ENCODE results near the gene PLCH2. TPM values are rescaled to one million over a fixed set of nuclear protein-coding genes. Genes with fewer than 3 reads are reported as not detected.

PLCH2 gene
- total and polyA plus RNA-seq, 10 of the 15 experiments (the other 5 are each of a cell fraction or from before 2014, with no cell fraction given): 0.03 to 0.73 (median 0.24) TPM; not detected in 3

DNA sequence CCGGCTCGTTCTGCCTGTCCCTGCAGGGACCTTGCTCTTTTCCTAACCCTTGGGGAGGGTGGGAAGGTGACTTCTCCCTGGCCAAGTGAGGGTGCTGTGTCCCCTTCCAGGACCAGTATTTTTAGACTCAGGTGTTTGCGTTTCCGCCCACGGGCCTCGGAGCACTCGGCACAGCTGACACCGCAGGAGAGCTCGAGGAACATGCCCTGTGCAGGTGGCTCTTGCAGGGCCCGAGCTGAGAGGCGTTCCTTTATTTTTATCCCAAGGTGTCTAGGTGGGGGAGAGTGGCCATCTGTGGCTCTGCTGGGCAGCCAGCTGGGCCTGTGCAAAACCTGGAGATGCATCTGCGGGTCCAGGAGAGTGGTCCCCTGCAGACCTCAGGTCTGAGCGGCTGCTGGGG, 16.0 kb downstream of the PLCH2 start (continued):
- TF ChIP-seq, protein P1, sequence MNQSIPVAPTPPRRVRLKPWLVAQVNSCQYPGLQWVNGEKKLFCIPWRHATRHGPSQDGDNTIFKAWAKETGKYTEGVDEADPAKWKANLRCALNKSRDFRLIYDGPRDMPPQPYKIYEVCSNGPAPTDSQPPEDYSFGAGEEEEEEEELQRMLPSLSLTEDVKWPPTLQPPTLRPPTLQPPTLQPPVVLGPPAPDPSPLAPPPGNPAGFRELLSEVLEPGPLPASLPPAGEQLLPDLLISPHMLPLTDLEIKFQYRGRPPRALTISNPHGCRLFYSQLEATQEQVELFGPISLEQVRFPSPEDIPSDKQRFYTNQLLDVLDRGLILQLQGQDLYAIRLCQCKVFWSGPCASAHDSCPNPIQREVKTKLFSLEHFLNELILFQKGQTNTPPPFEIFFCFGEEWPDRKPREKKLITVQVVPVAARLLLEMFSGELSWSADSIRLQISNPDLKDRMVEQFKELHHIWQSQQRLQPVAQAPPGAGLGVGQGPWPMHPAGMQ (IDR thresholded peaks at IDR 0.05; ENCODE audit: borderline replicate concordance): no peak

DNA sequence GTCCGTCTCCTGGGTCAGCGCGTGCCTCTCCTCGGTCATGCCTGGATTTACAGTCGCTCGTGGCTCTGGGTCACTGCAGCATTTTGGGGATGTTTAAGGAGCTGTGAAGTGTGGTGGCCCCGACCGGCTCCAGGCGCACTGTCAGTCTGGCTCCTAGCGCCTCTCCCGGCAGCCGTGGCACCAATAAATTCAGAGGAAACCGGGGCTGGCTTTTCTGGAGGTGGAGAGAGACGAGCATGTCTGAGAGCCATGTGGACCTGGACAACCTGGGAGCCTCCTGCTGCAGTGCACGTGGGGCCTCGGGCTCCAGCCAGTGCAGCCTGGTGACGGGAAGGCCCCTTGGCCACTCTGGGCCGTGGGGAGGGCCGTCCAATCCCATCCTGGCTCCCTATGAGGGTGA, 17.1 kb downstream of the PLCH2 start:
- RAD21 ChIA-PET (ENCODE audit: unreplicated experiment): no interaction called here
- DNase-seq (ENCODE audit: low read depth, low spot score) (no peak), ATAC-seq (no peak), FAIRE-seq (no peak)
- H3K9ac ChIP-seq (ENCODE audit: control insufficient read depth, insufficient read depth, low read length): no peak overlapping the region
- H3K4me1 ChIP-seq (ENCODE audit: control insufficient read depth, insufficient read depth, low read length): peaks cover 10% of the 10 kb centered on the region
- no peaks in the 10 kb centered on the region for H3K79me2 ChIP-seq (ENCODE audit: control insufficient read depth, insufficient read depth, low read length)
- no peak overlapping the region for H3K27ac ChIP-seq (ENCODE audit: control insufficient read depth, insufficient read depth)
- 58% methylated on average over 19 of the region's 19 CpGs for WGBS (ENCODE audit: insufficient coverage, insufficient replicate concordance, low lambda C conversion rate, missing lambda C conversion rate)
- CTCF ChIA-PET: interaction anchor here (1.1 to 1.7 kb wide), 2 partner anchors 31 to 78 kb away, joined by 3 to 8 read pairs; no protein-coding TSS in a partner anchor
- SMC1A ChIA-PET (ENCODE audit: uncharacterized antibody, unreplicated experiment): no interaction called here
- no peak overlapping the region for H2AFZ ChIP-seq (ENCODE audit: control insufficient read depth, low read depth, low read length)
- H3K4me2 ChIP-seq (ENCODE audit: control insufficient read depth, insufficient read depth): no peak overlapping the region
- intact Hi-C loops (cut with micrococcal nuclease; ENCODE audit: unreplicated experiment) (no loop called here), in situ Hi-C loops (cut with MboI) (no loop called here)
- POLR2A ChIA-PET: no interaction called here
- no peaks in the 10 kb centered on the region for H3K36me3 ChIP-seq (ENCODE audit: control insufficient read depth in 2 of 2, insufficient read depth in 2 of 2, low read length in 1 of 2)
- peaks cover 4% of the 10 kb centered on the region; the same call in 1 of the 3 replicates for H3K9me3 ChIP-seq (replicated peaks; ENCODE audit: control insufficient read depth, insufficient read depth, low read length)
- H4K20me1 ChIP-seq (ENCODE audit: control insufficient read depth, insufficient read depth): no peaks in the 10 kb centered on the region
- no TSS peak for BruUV-seq (replicated peaks)
- no peaks in the 10 kb centered on the region for H3K27me3 ChIP-seq (replicated peaks in 1 of 2; ENCODE audit: control insufficient read depth in 2 of 2, insufficient read depth in 2 of 2, low read length in 1 of 2)
- no peak overlapping the region for H3K4me3 ChIP-seq
- TF ChIP-seq ATF2 (IDR thresholded peaks at IDR 0.05; ENCODE audit: low read length) (no peak), CBX3 (IDR thresholded peaks at IDR 0.05; ENCODE audit: borderline replicate concordance, low read depth) (no peak), ZNF622 (IDR thresholded peaks at IDR 0.05) (no peak), EZH2 (IDR thresholded peaks at IDR 0.05; ENCODE audit: borderline replicate concordance, control insufficient read depth, low read depth, low read length) (no peak), NFYB (IDR thresholded peaks at IDR 0.05; ENCODE audit: insufficient read depth, low read depth, low read length) (no peak), SUZ12 (IDR thresholded peaks at IDR 0.05; ENCODE audit: unreplicated experiment) (no peak), CEBPB (IDR thresholded peaks at IDR 0.05; ENCODE audit: borderline replicate concordance in 1 of 2, low read depth in 2 of 2, low read length in 2 of 2) (no peak), SPI1 (IDR thresholded peaks at IDR 0.05; ENCODE audit: borderline replicate concordance, insufficient read depth, low read depth, low read length) (no peak), SP1 (IDR thresholded peaks at IDR 0.05; ENCODE audit: low read depth, low read length) (no peak), POLR2AphosphoS2 (IDR thresholded peaks at IDR 0.05; ENCODE audit: low read depth, low read length) (no peak), BCL11A (IDR thresholded peaks at IDR 0.05; ENCODE audit: low read depth, low read length) (no peak), MTA3 (IDR thresholded peaks at IDR 0.05; ENCODE audit: borderline replicate concordance, low read length) (no peak), CBX5 (IDR thresholded peaks at IDR 0.05; ENCODE audit: low read depth) (no peak), CHD2 (IDR thresholded peaks at IDR 0.05; ENCODE audit: borderline replicate concordance, low read depth, low read length) (no peak), ZBTB40 (IDR thresholded peaks at IDR 0.05; ENCODE audit: borderline replicate concordance) (no peak), SIX5 (IDR thresholded peaks at IDR 0.05; ENCODE audit: low read depth, low read length, severe bottlenecking) (no peak)

Measured in GM12878 (cell line).